ENCODE measurements around the gene EMID1. TPM values are rescaled to one million over a fixed set of nuclear protein-coding genes. Genes with fewer than 3 reads are reported as not detected.

The EMID1 gene
- polyA plus RNA-seq, 1 of the 3 experiments (the other 2 are of a cell fraction), result 1.1 TPM

GRCh38 chr22:29219881-29220670, 14.4 kb downstream of the EMID1 start:
- Histone ChIP-seq H3K9me3 (no peaks in the 10 kb centered on the region), H3K27ac (ENCODE audit: low read depth in 2 of 2, low read length in 1 of 2) (no peak overlapping the region), H3K9me2 (no peaks in the 10 kb centered on the region), H4K20me1 (ENCODE audit: insufficient read depth) (no peaks in the 10 kb centered on the region), H3F3A (replicated peaks; ENCODE audit: insufficient read depth) (no peaks in the 10 kb centered on the region), H3K79me2 (ENCODE audit: insufficient read depth) (no peaks in the 10 kb centered on the region), H3K27me3 (ENCODE audit: insufficient read depth) (no peaks in the 10 kb centered on the region), H2AFZ (ENCODE audit: low read depth) (no peak overlapping the region), H3K4me1 (ENCODE audit: control insufficient read depth in 1 of 2, insufficient read depth in 2 of 2, low read depth in 1 of 2, low read length in 1 of 2) (peaks cover 0 to 2% of the 10 kb centered on the region in 2 experiments; a peak in 1 of 4 replicates), H3K9ac (no peak overlapping the region), H3K4me3 (ENCODE audit: low read depth in 2 of 2, low read length in 1 of 2) (no peak overlapping the region), H3K4me2 (no peak overlapping the region), H3K36me3 (replicated peaks in 1 of 2; ENCODE audit: control insufficient read depth in 1 of 2, insufficient read depth in 2 of 2, low read length in 1 of 2) (no peaks in the 10 kb centered on the region)
- DNase-seq, result peak; percentile 21
- POLR2A ChIA-PET, result no interaction called here
- TF ChIP-seq ZBTB33 (IDR thresholded peaks at IDR 0.05; ENCODE audit: borderline replicate concordance, low read depth) (no peak), ELF1 (IDR thresholded peaks at IDR 0.05) (no peak), MXI1 (IDR thresholded peaks at IDR 0.05; ENCODE audit: low read depth, low read length) (no peak), EP300 (IDR thresholded peaks at IDR 0.05; ENCODE audit: borderline replicate concordance in 1 of 2, low read depth in 1 of 2, low read length in 1 of 2) (no peak), CHD2 (IDR thresholded peaks at IDR 0.05; ENCODE audit: low read length, partially characterized antibody) (no peak), NRF1 (IDR thresholded peaks at IDR 0.05; ENCODE audit: low read depth, low read length) (no peak)
- CTCF ChIA-PET, result interaction anchor here (0.7 to 1.6 kb wide), 3 partner anchors 10 to 26 kb away, joined by 3 to 10 read pairs (median 3); no protein-coding TSS in a partner anchor
- 81% methylated on average over 12 of the region's 14 CpGs for WGBS (ENCODE audit: low lambda C conversion rate)

GRCh38 chr22:29224121-29224858, 18.6 kb downstream of the EMID1 start:
- H3K9ac ChIP-seq, result no peak overlapping the region
- H3F3A ChIP-seq (replicated peaks; ENCODE audit: insufficient read depth), result no peaks in the 10 kb centered on the region
- no peaks in the 10 kb centered on the region for H3K27me3 ChIP-seq (ENCODE audit: insufficient read depth)
- TF ChIP-seq ELF1 (IDR thresholded peaks at IDR 0.05) (no peak), PBX3 (IDR thresholded peaks at IDR 0.05) (no peak), ZBTB33 (IDR thresholded peaks at IDR 0.05; ENCODE audit: borderline replicate concordance, low read depth) (no peak), EP300 (IDR thresholded peaks at IDR 0.05; ENCODE audit: borderline replicate concordance in 1 of 2, low read depth in 1 of 2, low read length in 1 of 2) (no peak), USF1 (IDR thresholded peaks at IDR 0.05; ENCODE audit: borderline replicate concordance, low read depth) (no peak), CHD2 (IDR thresholded peaks at IDR 0.05; ENCODE audit: low read length, partially characterized antibody) (no peak), FOSL2 (IDR thresholded peaks at IDR 0.05; ENCODE audit: borderline replicate concordance, low read depth) (no peak), TCF12 (IDR thresholded peaks at IDR 0.05) (no peak), SIN3A (IDR thresholded peaks at IDR 0.05; ENCODE audit: borderline replicate concordance, low read depth, low read length) (no peak), MXI1 (IDR thresholded peaks at IDR 0.05; ENCODE audit: low read depth, low read length) (no peak), NRF1 (IDR thresholded peaks at IDR 0.05; ENCODE audit: low read depth, low read length) (no peak)
- peaks cover 0 to 10% of the 10 kb centered on the region in 2 experiments; a peak in 1 of 4 replicates for H3K4me1 ChIP-seq (ENCODE audit: control insufficient read depth in 1 of 2, insufficient read depth in 2 of 2, low read depth in 1 of 2, low read length in 1 of 2)
- no peaks in the 10 kb centered on the region for H3K9me2 ChIP-seq
- no peak overlapping the region for H3K27ac ChIP-seq (ENCODE audit: low read depth in 2 of 2, low read length in 1 of 2)
- H3K4me3 ChIP-seq (ENCODE audit: low read depth in 2 of 2, low read length in 1 of 2), result no peak overlapping the region
- DNase-seq, result peak; percentile 49
- H3K36me3 ChIP-seq (replicated peaks in 1 of 2; ENCODE audit: control insufficient read depth in 1 of 2, insufficient read depth in 2 of 2, low read length in 1 of 2), result no peaks in the 10 kb centered on the region
- ChIA-PET CTCF (interaction anchor here (0.8 to 4.1 kb wide), 2 partner anchors 21 to 23 kb away, joined by 4 to 21 read pairs (median 5); no protein-coding TSS in a partner anchor), POLR2A (no interaction called here)
- H3K4me2 ChIP-seq, result no peak overlapping the region
- no peaks in the 10 kb centered on the region for H3K9me3 ChIP-seq
- 63% methylated on average over 13 of the region's 19 CpGs for WGBS (ENCODE audit: low lambda C conversion rate)
- H2AFZ ChIP-seq (ENCODE audit: low read depth), result no peak overlapping the region
- H4K20me1 ChIP-seq (ENCODE audit: insufficient read depth), result no peaks in the 10 kb centered on the region
- H3K79me2 ChIP-seq (ENCODE audit: insufficient read depth), result no peaks in the 10 kb centered on the region
